ENCODE results near the gene TIFAB. TPM values are rescaled to one million over a fixed set of nuclear protein-coding genes. Genes with fewer than 3 reads are reported as not detected.

Gene TIFAB
- total and polyA plus RNA-seq, 5 donors from 2014 or later = not detected

GRCh38 chr5:135454946-135455345 lies 2.8 kb upstream of the TIFAB start:
- Mint-ChIP-seq H3K4me1 (no peaks in the 10 kb centered on the region), H3K4me3 (no peak overlapping the region), H3K27ac (no peak overlapping the region), H3K27me3 (peaks cover 30% of the 10 kb centered on the region), H3K36me3 (no peaks in the 10 kb centered on the region), H3K9me3 (peaks cover 0 to 1% (median 0%) of the 10 kb centered on the region in 7 donors)
- Histone ChIP-seq H3K4me1 (ENCODE audit: control insufficient read depth, insufficient read depth, low read length, poor library complexity, severe bottlenecking) (no peaks in the 10 kb centered on the region), H3K27ac (ENCODE audit: insufficient read depth, low read length, poor library complexity, severe bottlenecking) (no peak overlapping the region), H3K9me3 (ENCODE audit: control insufficient read depth in 2 of 2, low read length in 2 of 2) (no peaks in the 10 kb centered on the region), H3K4me3 (ENCODE audit: low read depth, low read length) (no peak overlapping the region), H3K27me3 (ENCODE audit: control insufficient read depth, insufficient read depth, low read length) (no peaks in the 10 kb centered on the region), H3K36me3 (ENCODE audit: control insufficient read depth, insufficient read depth, low read length) (no peaks in the 10 kb centered on the region)
- no peak for DNase-seq
- ATAC-seq (ENCODE audit: low read depth in 2 of 2) = no peak

- no peak for ATAC-seq (ENCODE audit: low read depth in 2 of 2)
- Histone ChIP-seq H3K4me1 (ENCODE audit: control insufficient read depth, insufficient read depth, low read length, poor library complexity, severe bottlenecking) (no peaks in the 10 kb centered on the region), H3K27me3 (ENCODE audit: control insufficient read depth, insufficient read depth, low read length) (no peaks in the 10 kb centered on the region), H3K36me3 (ENCODE audit: control insufficient read depth, insufficient read depth, low read length) (no peaks in the 10 kb centered on the region), H3K9me3 (ENCODE audit: control insufficient read depth in 2 of 2, low read length in 2 of 2) (no peaks in the 10 kb centered on the region), H3K27ac (ENCODE audit: insufficient read depth, low read length, poor library complexity, severe bottlenecking) (no peak overlapping the region), H3K4me3 (ENCODE audit: low read depth, low read length) (no peak overlapping the region)
- no peaks in the 10 kb centered on the region for H3K36me3 Mint-ChIP-seq
- no peak for DNase-seq
- H3K4me3 Mint-ChIP-seq = no peak overlapping the region
- no peaks in the 10 kb centered on the region for H3K4me1 Mint-ChIP-seq
- peaks cover 30% of the 10 kb centered on the region for H3K27me3 Mint-ChIP-seq
- no peaks in the 10 kb centered on the region for H3K9me3 Mint-ChIP-seq
- H3K27ac Mint-ChIP-seq = no peak overlapping the region
Observed at GRCh38 chr5:135453613-135454012, 1.5 kb upstream of the TIFAB start.

DNA sequence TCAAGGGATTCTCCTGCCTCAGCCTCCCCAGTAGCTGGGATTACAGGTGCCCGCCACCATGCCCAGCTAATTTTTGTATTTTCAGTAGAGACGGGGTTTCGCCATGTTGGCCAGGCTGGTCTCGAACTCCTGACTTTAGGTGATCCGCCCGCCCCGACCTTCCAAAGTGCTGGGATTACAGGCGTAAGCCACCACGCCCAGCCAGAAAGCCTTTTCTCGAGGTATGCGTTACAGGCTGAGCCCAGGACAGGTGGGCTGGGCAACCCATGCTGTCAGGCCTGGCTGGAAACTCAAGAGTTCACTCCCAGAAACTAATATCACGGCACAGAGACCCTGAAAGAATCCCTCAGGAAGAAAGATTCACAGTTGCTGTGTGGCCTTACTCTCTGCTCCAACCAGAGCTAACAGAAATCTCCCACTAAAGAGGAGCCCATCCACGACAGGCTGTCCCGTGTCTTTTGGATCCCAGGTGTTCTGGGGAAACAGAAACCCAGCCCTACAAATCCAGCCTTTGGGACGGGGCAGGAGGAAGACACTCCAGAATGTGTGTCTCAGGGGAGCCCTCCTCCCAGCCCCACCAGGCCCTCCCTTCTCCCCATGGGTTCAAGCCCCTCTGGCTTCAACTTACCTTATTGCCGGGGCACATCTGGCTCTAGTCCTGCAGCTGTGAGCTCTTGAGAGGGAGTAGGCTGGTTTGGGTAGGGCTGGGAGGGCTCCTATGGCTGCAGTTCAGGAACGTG lies 400 bp downstream of the TIFAB start:
- H3K27ac ChIP-seq (ENCODE audit: insufficient read depth, low read length, poor library complexity, severe bottlenecking) = no peak overlapping the region
- Mint-ChIP-seq H3K27me3 (peaks cover 25% of the 10 kb centered on the region), H3K9me3 (no peaks in the 10 kb centered on the region), H3K36me3 (no peaks in the 10 kb centered on the region), H3K4me3 (no peak overlapping the region), H3K4me1 (no peaks in the 10 kb centered on the region), H3K27ac (no peak overlapping the region)
- H3K4me1 ChIP-seq (ENCODE audit: control insufficient read depth, insufficient read depth, low read length, poor library complexity, severe bottlenecking) = no peaks in the 10 kb centered on the region
- H3K9me3 ChIP-seq (ENCODE audit: control insufficient read depth in 2 of 2, low read length in 2 of 2) = no peaks in the 10 kb centered on the region
- no peak overlapping the region for H3K4me3 ChIP-seq (ENCODE audit: low read depth, low read length)
- no peak for DNase-seq
- H3K27me3 ChIP-seq (ENCODE audit: control insufficient read depth, insufficient read depth, low read length) = peaks cover 3% of the 10 kb centered on the region
- ATAC-seq (ENCODE audit: low read depth in 2 of 2) = no peak
- H3K36me3 ChIP-seq (ENCODE audit: control insufficient read depth, insufficient read depth, low read length) = no peaks in the 10 kb centered on the region

DNA sequence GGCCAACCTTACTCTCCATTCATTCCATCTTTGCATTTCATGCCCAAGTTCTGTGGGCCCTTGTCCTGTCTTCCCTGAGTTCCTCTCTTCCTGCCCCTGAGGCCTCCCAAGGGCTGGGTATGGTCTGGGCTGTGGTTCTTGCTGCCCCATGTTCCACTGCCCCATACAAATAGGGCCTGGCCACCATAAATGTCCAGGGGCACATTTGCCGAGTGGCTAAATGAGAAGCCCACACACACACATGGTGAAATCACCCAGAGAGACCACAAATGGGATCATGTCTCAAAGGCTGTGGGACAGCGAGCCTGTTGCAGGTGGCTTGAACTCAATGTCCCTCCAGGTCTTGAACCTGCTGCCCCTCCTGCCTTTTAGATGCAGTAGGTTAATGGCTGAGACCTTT lies 1.2 kb downstream of the TIFAB start:
- Mint-ChIP-seq H3K36me3 (no peaks in the 10 kb centered on the region), H3K4me1 (no peaks in the 10 kb centered on the region), H3K4me3 (no peak overlapping the region), H3K27ac (no peak overlapping the region), H3K9me3 (no peaks in the 10 kb centered on the region), H3K27me3 (peaks cover 25% of the 10 kb centered on the region)
- Histone ChIP-seq H3K4me1 (ENCODE audit: control insufficient read depth, insufficient read depth, low read length, poor library complexity, severe bottlenecking) (no peaks in the 10 kb centered on the region), H3K9me3 (ENCODE audit: control insufficient read depth in 2 of 2, low read length in 2 of 2) (no peaks in the 10 kb centered on the region), H3K4me3 (ENCODE audit: low read depth, low read length) (no peak overlapping the region), H3K27ac (ENCODE audit: insufficient read depth, low read length, poor library complexity, severe bottlenecking) (no peak overlapping the region), H3K27me3 (ENCODE audit: control insufficient read depth, insufficient read depth, low read length) (peaks cover 3% of the 10 kb centered on the region), H3K36me3 (ENCODE audit: control insufficient read depth, insufficient read depth, low read length) (no peaks in the 10 kb centered on the region)
- ATAC-seq (ENCODE audit: low read depth in 2 of 2) (no peak), DNase-seq (no peak)

DNA sequence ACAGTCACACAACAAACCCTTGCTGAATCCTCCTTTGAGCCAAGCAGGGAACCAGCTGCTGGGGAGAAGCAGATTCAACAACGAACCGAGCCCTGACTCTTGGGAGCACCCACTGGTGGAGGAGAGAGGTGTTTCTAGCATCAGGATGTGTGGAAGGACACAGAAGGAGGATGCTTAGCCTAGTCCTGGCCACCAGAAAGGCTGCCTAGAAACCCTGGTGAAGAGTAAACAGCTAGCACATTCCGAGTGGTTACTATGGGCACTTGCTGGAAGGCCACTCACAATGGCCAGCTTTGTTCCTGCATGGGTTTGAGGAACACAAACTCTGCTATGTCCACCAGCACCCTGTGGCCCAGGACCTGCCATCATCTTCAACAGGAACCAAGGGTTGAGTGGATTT lies 1.8 kb downstream of the TIFAB start:
- H3K36me3 Mint-ChIP-seq = no peaks in the 10 kb centered on the region
- ATAC-seq (ENCODE audit: low read depth in 2 of 2) (no peak), DNase-seq (no peak)
- Histone ChIP-seq H3K27ac (ENCODE audit: insufficient read depth, low read length, poor library complexity, severe bottlenecking) (no peak overlapping the region), H3K9me3 (ENCODE audit: control insufficient read depth in 2 of 2, low read length in 2 of 2) (no peaks in the 10 kb centered on the region), H3K27me3 (ENCODE audit: control insufficient read depth, insufficient read depth, low read length) (peaks cover 5% of the 10 kb centered on the region), H3K4me1 (ENCODE audit: control insufficient read depth, insufficient read depth, low read length, poor library complexity, severe bottlenecking) (no peaks in the 10 kb centered on the region), H3K36me3 (ENCODE audit: control insufficient read depth, insufficient read depth, low read length) (no peaks in the 10 kb centered on the region), H3K4me3 (ENCODE audit: low read depth, low read length) (no peak overlapping the region)
- H3K27ac Mint-ChIP-seq = no peak overlapping the region
- no peak overlapping the region for H3K4me3 Mint-ChIP-seq
- H3K4me1 Mint-ChIP-seq = no peaks in the 10 kb centered on the region
- H3K27me3 Mint-ChIP-seq = peaks cover 20% of the 10 kb centered on the region
- H3K9me3 Mint-ChIP-seq = no peaks in the 10 kb centered on the region

- Histone ChIP-seq H3K4me1 (ENCODE audit: control insufficient read depth, insufficient read depth, low read length, poor library complexity, severe bottlenecking) (no peaks in the 10 kb centered on the region), H3K27ac (ENCODE audit: insufficient read depth, low read length, poor library complexity, severe bottlenecking) (no peak overlapping the region), H3K27me3 (ENCODE audit: control insufficient read depth, insufficient read depth, low read length) (peaks cover 5% of the 10 kb centered on the region), H3K36me3 (ENCODE audit: control insufficient read depth, insufficient read depth, low read length) (no peaks in the 10 kb centered on the region), H3K9me3 (ENCODE audit: control insufficient read depth in 2 of 2, low read length in 2 of 2) (no peaks in the 10 kb centered on the region), H3K4me3 (ENCODE audit: low read depth, low read length) (no peak overlapping the region)
- H3K4me3 Mint-ChIP-seq = no peak overlapping the region
- H3K27me3 Mint-ChIP-seq = peaks cover 20% of the 10 kb centered on the region
- H3K27ac Mint-ChIP-seq = no peak overlapping the region
- no peak for ATAC-seq (ENCODE audit: low read depth in 2 of 2)
- H3K4me1 Mint-ChIP-seq = no peaks in the 10 kb centered on the region
- DNase-seq = no peak
- H3K36me3 Mint-ChIP-seq = no peaks in the 10 kb centered on the region
- no peaks in the 10 kb centered on the region for H3K9me3 Mint-ChIP-seq
Observed at GRCh38 chr5:135449644-135450043, 2.5 kb downstream of the TIFAB start.

DNA sequence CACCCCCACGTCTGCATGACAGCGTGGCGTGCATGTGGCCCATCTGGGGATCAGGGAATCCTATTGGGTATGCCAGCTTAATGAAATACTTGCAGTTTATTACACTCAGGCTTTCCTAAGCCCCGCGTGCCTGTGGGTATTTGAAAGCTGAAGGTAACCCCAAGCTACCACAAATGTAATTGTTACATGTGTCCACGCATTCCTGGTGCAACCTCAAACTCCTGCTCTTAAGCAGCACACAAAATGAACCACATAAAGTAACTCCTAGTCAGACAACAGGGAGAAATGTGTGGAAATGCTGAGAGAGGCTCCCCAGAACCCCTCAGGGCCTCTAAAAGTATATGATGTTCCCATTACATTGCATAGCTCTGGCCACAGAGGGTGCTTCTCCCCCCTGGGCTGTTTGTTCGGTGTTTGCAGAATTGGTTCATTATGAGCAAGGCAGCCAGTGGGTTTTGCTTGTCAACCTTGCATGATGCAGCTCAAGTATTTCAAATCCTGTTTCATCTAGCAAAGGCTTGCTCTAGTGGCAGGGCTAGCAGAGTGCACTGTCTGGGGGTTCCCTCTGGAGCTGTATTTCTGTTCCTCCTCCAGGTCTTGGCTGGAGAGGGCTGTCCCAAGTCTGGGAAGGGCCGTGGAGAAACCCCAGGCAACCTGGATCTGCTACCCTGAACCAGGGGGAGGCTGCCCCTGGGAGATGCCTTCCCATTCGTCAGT lies 3.2 kb downstream of the TIFAB start:
- no peak overlapping the region for H3K27ac Mint-ChIP-seq
- Histone ChIP-seq H3K27me3 (ENCODE audit: control insufficient read depth, insufficient read depth, low read length) (peaks cover 5% of the 10 kb centered on the region), H3K9me3 (ENCODE audit: control insufficient read depth in 2 of 2, low read length in 2 of 2) (no peaks in the 10 kb centered on the region), H3K4me1 (ENCODE audit: control insufficient read depth, insufficient read depth, low read length, poor library complexity, severe bottlenecking) (no peaks in the 10 kb centered on the region), H3K27ac (ENCODE audit: insufficient read depth, low read length, poor library complexity, severe bottlenecking) (no peak overlapping the region), H3K4me3 (ENCODE audit: low read depth, low read length) (no peak overlapping the region), H3K36me3 (ENCODE audit: control insufficient read depth, insufficient read depth, low read length) (no peaks in the 10 kb centered on the region)
- no peaks in the 10 kb centered on the region for H3K9me3 Mint-ChIP-seq
- H3K4me1 Mint-ChIP-seq = no peaks in the 10 kb centered on the region
- DNase-seq = no peak
- peaks cover 17% of the 10 kb centered on the region for H3K27me3 Mint-ChIP-seq
- no peaks in the 10 kb centered on the region for H3K36me3 Mint-ChIP-seq
- no peak overlapping the region for H3K4me3 Mint-ChIP-seq
- peak in 1 of 2 donors; percentile 7 for ATAC-seq (ENCODE audit: low read depth in 2 of 2)
